Muscle of arm (tissue), 12 donors: ENCODE measurements around the gene FAM13A. TPM values are rescaled to one million over a fixed set of nuclear protein-coding genes. Genes with fewer than 3 reads are reported as not detected.

Experiments used
- DNase-seq: peaks from one replicate; pipeline ENCODE4 v3.0.0-alpha.2; 2013
- polyA plus RNA-seq, 12 donors: library from polyadenylated mRNA; unstranded; fragments of 120-200 nt; gene quantifications; one replicate each; pipeline ENCODE4 v1.2.1, GENCODE V29; 2013; ENCODE audit not compliant: insufficient read length in 12 of 12

FAM13A gene
- polyA plus RNA-seq, 12 donors: 26.8 to 46.3 (median 40.0) TPM; not detected in 1

- DNase-seq: no peak
Observed at GRCh38 chr4:88812420-88812819, 244.6 kb downstream of the FAM13A start.

- DNase-seq: no peak
Observed at GRCh38 chr4:88811904-88812303, 245.1 kb downstream of the FAM13A start.

- no peak for DNase-seq
Observed at GRCh38 chr4:88810325-88810724, 246.7 kb downstream of the FAM13A start.

GRCh38 chr4:88809576-88810219 lies 247.3 kb downstream of the FAM13A start:
- DNase-seq: no peak

- DNase-seq: no peak
Observed at GRCh38 chr4:88809101-88809500, 247.9 kb downstream of the FAM13A start.

- DNase-seq: no peak
Observed at GRCh38 chr4:88807499-88807898, 249.5 kb downstream of the FAM13A start.

- DNase-seq: no peak
Observed at GRCh38 chr4:88804234-88804633, 252.8 kb downstream of the FAM13A start.

GRCh38 chr4:88803600-88804096 lies 253.3 kb downstream of the FAM13A start:
- DNase-seq: no peak

- no peak for DNase-seq
Observed at GRCh38 chr4:88802585-88803286, 254.2 kb downstream of the FAM13A start.

- no peak for DNase-seq
Observed at GRCh38 chr4:88802138-88802537, 254.8 kb downstream of the FAM13A start.

GRCh38 chr4:88799900-88800299 lies 257.1 kb downstream of the FAM13A start:
- DNase-seq: no peak

GRCh38 chr4:88797725-88798124 lies 259.3 kb downstream of the FAM13A start:
- DNase-seq: no peak

- DNase-seq: no peak
Observed at GRCh38 chr4:88796545-88796944, 260.4 kb downstream of the FAM13A start.

GRCh38 chr4:88794952-88795351 lies 262.0 kb downstream of the FAM13A start:
- DNase-seq: no peak

- DNase-seq: no peak
Observed at GRCh38 chr4:88794087-88794690, 262.8 kb downstream of the FAM13A start.

GRCh38 chr4:88793475-88793874 lies 263.5 kb downstream of the FAM13A start:
- no peak for DNase-seq

GRCh38 chr4:88792821-88793220 lies 264.2 kb downstream of the FAM13A start:
- DNase-seq: no peak

GRCh38 chr4:88792268-88792781 lies 264.7 kb downstream of the FAM13A start:
- no peak for DNase-seq

- DNase-seq: no peak
Observed at GRCh38 chr4:88791274-88791673, 265.7 kb downstream of the FAM13A start.

- no peak for DNase-seq
Observed at GRCh38 chr4:88788895-88789294, 268.1 kb downstream of the FAM13A start.

- DNase-seq: no peak
Observed at GRCh38 chr4:88788424-88788823, 268.6 kb downstream of the FAM13A start.

GRCh38 chr4:88786011-88786410 lies 271.0 kb downstream of the FAM13A start:
- no peak for DNase-seq

GRCh38 chr4:88780389-88780788 lies 276.6 kb downstream of the FAM13A start:
- DNase-seq: no peak
